Fibroblast of the aortic adventitia (primary cell): ENCODE data around the gene PGAP6. TPM values are rescaled to one million over a fixed set of nuclear protein-coding genes. Genes with fewer than 3 reads are reported as not detected.
A peak's percentile ranks its signal among the peaks of the same experiment; 100 is the strongest.

Source experiments
- DNase-seq: peaks from one replicate; pipeline ENCODE4 v3.0.0-alpha.2; 2010; ENCODE audit warnings: low read depth
- H3K4me3 ChIP-seq: 2 replicates; pipeline ENCODE4 v1.5.1; 2011; ENCODE audit warnings: low read depth, mild to moderate bottlenecking, control low read depth, low read length, moderate library complexity
- CTCF ChIP-seq: IDR thresholded peaks from 2 replicates; pipeline ENCODE4 v1.5.1; 2011; ENCODE audit warnings: mild to moderate bottlenecking, low read length, control low read depth, inconsistent platforms; ENCODE audit not compliant: insufficient read depth
- total RNA-seq: library from RNA; depleted of rRNA; stranded (reverse); fragments of >200 nt; gene quantifications from 2 replicates; pipeline ENCODE4 v1.2.3, GENCODE V29; 2012; ENCODE audit warnings: low replicate concordance

PGAP6 gene
- total RNA-seq, result 25.2 and 51.2 TPM in 2 replicates

- peak within 1 kb of the TSS; percentile 79 for H3K4me3 ChIP-seq
- TF ChIP-seq CTCF, result no peak
- peak; percentile 28 for DNase-seq
Observed at GRCh38 chr16:381789-382717, at the start of gene PGAP6. Gene PGAP6 (minus strand): TSS chr16:381978. CDS start chr16:381821, 157 bp downstream.

- TF ChIP-seq CTCF, result no peak
- DNase-seq, result no peak
Observed at GRCh38 chr16:430904-431303, 49.1 kb upstream of the PGAP6 start.

GRCh38 chr16:427250-427649 is 45.5 kb upstream of the PGAP6 start:
- no peak for DNase-seq
- peak overlapping the region; percentile 77 for H3K4me3 ChIP-seq
- TF ChIP-seq CTCF, result no peak

More at GRCh38 chr16:430904-431303, 49.1 kb upstream of the PGAP6 start:
- no peak overlapping the region for H3K4me3 ChIP-seq

GRCh38 chr16:426906-427249 is 45.1 kb upstream of the PGAP6 start:
- TF ChIP-seq CTCF, result no peak
- no peak for DNase-seq
- H3K4me3 ChIP-seq, result peak overlapping the region; percentile 77

GRCh38 chr16:426115-426905 is 44.5 kb upstream of the PGAP6 start:
- peak overlapping the region; percentile 77 for H3K4me3 ChIP-seq
- no peak for DNase-seq
- TF ChIP-seq CTCF, result no peak

- no peak for TF ChIP-seq CTCF
- no peak for DNase-seq
- H3K4me3 ChIP-seq, result peak overlapping the region; percentile 77
Observed at GRCh38 chr16:425740-426114, 43.9 kb upstream of the PGAP6 start.
